Esophagus squamous epithelium (tissue), 4 donors: Measurements from ENCODE around the gene NCKIPSD.

Experiments used
- CTCF ChIP-seq, 6 experiments: fragments of 450-650 bp in 4 of 6; fragments of 200-600 bp in 2 of 6; sonication (generic) in 2 of 6; IDR thresholded peaks; one replicate each; pipeline ENCODE4 v1.5.1; 2016 to 2019; ENCODE audit warnings: antibody characterized with exemption in 6 of 6, mild to moderate bottlenecking in 4 of 6, moderate library complexity in 4 of 6
- POLR2A ChIP-seq, 4 donors: fragments of 450-650 bp; IDR thresholded peaks; one replicate each; pipeline ENCODE4 v1.6.1; 2017; ENCODE audit warnings: antibody characterized with exemption in 4 of 4, mild to moderate bottlenecking in 4 of 4, moderate library complexity in 3 of 4

GRCh38 chr3:48684480-48685143 lies 1.1 kb downstream of the NCKIPSD start:
- TF ChIP-seq CTCF (IDR thresholded peaks at IDR 0.05) (no peak), POLR2A (IDR thresholded peaks at IDR 0.05) (no peak)
